SK-N-SH (cell line): ENCODE results near the gene CROT.
A peak's percentile ranks its signal among the peaks of the same experiment; 100 is the strongest.

Source experiments
- ELF1 ChIP-seq: IDR thresholded peaks from 2 replicates; pipeline ENCODE4 v1.4.0; 2012
- POLR2AphosphoS5 ChIP-seq: IDR thresholded peaks from 2 replicates; pipeline ENCODE4 v1.6.1; 2012; ENCODE audit warnings: low read depth, low read length
- SIN3A ChIP-seq: IDR thresholded peaks from 2 replicates; pipeline ENCODE4 v1.6.1; 2012; ENCODE audit warnings: low read depth, mild to moderate bottlenecking, low read length, moderate library complexity, borderline replicate concordance
- TAF1 ChIP-seq: IDR thresholded peaks from 2 replicates; pipeline ENCODE4 v1.6.1; 2012; ENCODE audit warnings: low read depth, mild to moderate bottlenecking, low read length, moderate library complexity, borderline replicate concordance
- TCF12 ChIP-seq: IDR thresholded peaks from 2 replicates; pipeline ENCODE4 v1.4.0; 2012
- TEAD4 ChIP-seq: IDR thresholded peaks from 2 replicates; pipeline ENCODE4 v1.4.0; 2012; ENCODE audit warnings: mild to moderate bottlenecking, borderline replicate concordance; ENCODE audit not compliant: insufficient read depth
- TF ChIP-seq, protein P1 (sequence below): fragments of 200-600 bp; sonication (generic); IDR thresholded peaks from 2 replicates; pipeline ENCODE4 v1.6.1; 2017; ENCODE audit warnings: antibody characterized with exemption, mild to moderate bottlenecking, moderate library complexity

DNA sequence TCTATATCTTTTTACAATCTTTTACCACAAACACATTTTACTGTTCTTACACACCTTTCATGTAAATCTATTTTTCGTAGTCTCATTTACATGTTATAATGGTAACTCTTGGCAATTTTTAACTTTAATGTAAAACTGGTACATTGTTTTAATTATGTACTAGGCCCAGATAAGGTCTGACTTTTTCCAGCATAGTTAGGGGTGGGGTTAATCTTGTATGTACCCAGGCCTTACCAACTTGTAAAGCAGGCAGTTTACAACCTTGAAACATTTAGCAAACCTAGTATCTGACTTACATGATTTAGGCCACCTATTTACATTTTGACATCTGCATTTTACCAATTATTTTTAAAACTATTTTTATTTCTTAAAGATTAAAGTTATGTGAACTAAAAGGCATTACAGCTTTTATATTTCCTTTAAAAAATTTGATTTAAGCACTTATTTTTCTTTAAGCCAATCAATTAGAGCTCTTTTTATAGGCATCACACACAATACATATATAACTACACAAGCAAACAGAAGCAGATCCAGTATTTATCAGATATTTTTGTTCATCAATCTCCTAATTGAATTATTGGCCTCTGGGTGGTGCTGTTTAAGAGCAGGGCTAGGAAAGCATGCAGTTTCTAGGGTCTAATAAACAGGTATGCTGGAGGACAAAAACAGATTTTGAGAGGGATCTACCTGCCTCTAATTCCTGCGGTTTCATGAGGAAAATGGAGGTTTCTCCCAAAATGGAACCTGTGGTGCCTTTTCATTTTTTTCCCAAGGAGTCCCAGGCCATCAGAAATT lies 19.7 kb upstream of the CROT start:
- TF ChIP-seq, protein P1, sequence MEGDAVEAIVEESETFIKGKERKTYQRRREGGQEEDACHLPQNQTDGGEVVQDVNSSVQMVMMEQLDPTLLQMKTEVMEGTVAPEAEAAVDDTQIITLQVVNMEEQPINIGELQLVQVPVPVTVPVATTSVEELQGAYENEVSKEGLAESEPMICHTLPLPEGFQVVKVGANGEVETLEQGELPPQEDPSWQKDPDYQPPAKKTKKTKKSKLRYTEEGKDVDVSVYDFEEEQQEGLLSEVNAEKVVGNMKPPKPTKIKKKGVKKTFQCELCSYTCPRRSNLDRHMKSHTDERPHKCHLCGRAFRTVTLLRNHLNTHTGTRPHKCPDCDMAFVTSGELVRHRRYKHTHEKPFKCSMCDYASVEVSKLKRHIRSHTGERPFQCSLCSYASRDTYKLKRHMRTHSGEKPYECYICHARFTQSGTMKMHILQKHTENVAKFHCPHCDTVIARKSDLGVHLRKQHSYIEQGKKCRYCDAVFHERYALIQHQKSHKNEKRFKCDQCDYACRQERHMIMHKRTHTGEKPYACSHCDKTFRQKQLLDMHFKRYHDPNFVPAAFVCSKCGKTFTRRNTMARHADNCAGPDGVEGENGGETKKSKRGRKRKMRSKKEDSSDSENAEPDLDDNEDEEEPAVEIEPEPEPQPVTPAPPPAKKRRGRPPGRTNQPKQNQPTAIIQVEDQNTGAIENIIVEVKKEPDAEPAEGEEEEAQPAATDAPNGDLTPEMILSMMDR = peak; percentile 23; the same call in 1 of the 2 replicates
- no peak for TF ChIP-seq ELF1
- TF ChIP-seq TAF1 = no peak
- TF ChIP-seq TCF12 = no peak
- no peak for TF ChIP-seq SIN3A
- TF ChIP-seq POLR2AphosphoS5 = no peak
- no peak for TF ChIP-seq TEAD4
